WTC11 (cell line): ENCODE measurements around the gene NINJ2. TPM values are rescaled to one million over a fixed set of nuclear protein-coding genes. Genes with fewer than 3 reads are reported as not detected.
A peak's percentile ranks its signal among the peaks of the same experiment; 100 is the strongest.

Source experiments
- ATAC-seq: fragments of 200-7000 bp; cut with Tn5 transposase; 2 replicates; pipeline ENCODE4 v1.10.0; 2021; ENCODE audit warnings: mild to moderate bottlenecking, moderate library complexity
- CTCF ChIA-PET: fragments of 300-600 bp; sonication (Branson Sonifier 250); formaldehyde crosslinking; loops from one replicate; lab custom pipeline; 2021; ENCODE audit warnings: antibody characterized with exemption; lab: Charles Lee
- POLR2A ChIA-PET: fragments of 350-600 bp; sonication (Branson Sonifier 250); formaldehyde crosslinking; loops from one replicate; lab custom pipeline; 2021; ENCODE audit warnings: antibody characterized with exemption; lab: Charles Lee
- DNase-seq: peaks from one replicate; pipeline ENCODE4 v3.0.0; 2021; ENCODE audit warnings: low spot score
- H3K27ac Mint-ChIP-seq: 2 replicates; pipeline ENCODE4 v1.8.0; 2021; ENCODE audit warnings: mixed read lengths
- H3K27me3 Mint-ChIP-seq: 2 replicates; pipeline ENCODE4 v1.8.0; 2021; ENCODE audit warnings: low read depth, mild to moderate bottlenecking, moderate library complexity, mixed read lengths
- H3K36me3 Mint-ChIP-seq: 2 replicates; pipeline ENCODE4 v1.8.0; 2021; ENCODE audit warnings: mixed read lengths
- H3K4me1 Mint-ChIP-seq: 2 replicates; pipeline ENCODE4 v1.8.0; 2022; ENCODE audit warnings: mixed read lengths
- H3K4me3 Mint-ChIP-seq: 2 replicates; pipeline ENCODE4 v1.8.0; 2021; ENCODE audit warnings: mild to moderate bottlenecking, moderate library complexity, mixed read lengths
- H3K9me3 Mint-ChIP-seq: 2 replicates; pipeline ENCODE4 v1.8.0; 2021; ENCODE audit warnings: mixed read lengths
- ELF4 ChIP-seq: sonication (generic); formaldehyde crosslinking; IDR thresholded peaks from 2 replicates; pipeline ENCODE4 v1.8.1; 2022; ENCODE audit warnings: low read depth, mild to moderate bottlenecking, moderate library complexity, missing genetic modification reagents
- ETV6 ChIP-seq: sonication (generic); formaldehyde crosslinking; IDR thresholded peaks from 2 replicates; pipeline ENCODE4 v1.8.1; 2022; ENCODE audit warnings: mild to moderate bottlenecking, missing genetic modification reagents
- IRF2 ChIP-seq: sonication (generic); formaldehyde crosslinking; IDR thresholded peaks from 2 replicates; pipeline ENCODE4 v1.8.0; 2022; ENCODE audit warnings: low read depth, missing genetic modification reagents, borderline replicate concordance
- NFATC4 ChIP-seq: fragments of 250-450 bp; sonication (Bioruptor Pico); IDR thresholded peaks from 2 replicates; pipeline ENCODE4 v1.9.0; 2021; ENCODE audit warnings: mild to moderate bottlenecking
- SMAD4 ChIP-seq: sonication (generic); formaldehyde crosslinking; IDR thresholded peaks from 2 replicates; pipeline ENCODE4 v1.8.0; 2022; ENCODE audit warnings: mild to moderate bottlenecking, missing genetic modification reagents
- SOX15 ChIP-seq: fragments of 250-450 bp; sonication (Bioruptor Pico); IDR thresholded peaks from 2 replicates; pipeline ENCODE4 v1.9.0; 2021; ENCODE audit warnings: mild to moderate bottlenecking
- ZBTB21 ChIP-seq: sonication (generic); formaldehyde crosslinking; IDR thresholded peaks from 2 replicates; pipeline ENCODE4 v1.8.1; 2023; ENCODE audit warnings: mild to moderate bottlenecking, missing genetic modification reagents, borderline replicate concordance
- ZNF219 ChIP-seq: sonication (generic); formaldehyde crosslinking; IDR thresholded peaks from 2 replicates; pipeline ENCODE4 v1.8.0; 2023; ENCODE audit warnings: missing genetic modification reagents, mild to moderate bottlenecking, borderline replicate concordance
- total RNA-seq: library from RNA; stranded (reverse); gene quantifications from 3 replicates; pipeline ENCODE4 v1.2.3, GENCODE V29; 2021
- TF ChIP-seq, protein P1 (sequence below): sonication (generic); formaldehyde crosslinking; IDR thresholded peaks from 2 replicates; pipeline ENCODE4 v1.8.1; 2023; ENCODE audit warnings: mild to moderate bottlenecking, missing genetic modification reagents, borderline replicate concordance
- TF ChIP-seq, protein P2 (sequence below): sonication (generic); formaldehyde crosslinking; IDR thresholded peaks from 2 replicates; pipeline ENCODE4 v1.8.0; 2022; ENCODE audit warnings: mild to moderate bottlenecking, missing genetic modification reagents
- TF ChIP-seq, protein P3 (sequence below): sonication (generic); formaldehyde crosslinking; IDR thresholded peaks from 2 replicates; pipeline ENCODE4 v1.8.1; 2022; ENCODE audit warnings: missing genetic modification reagents, borderline replicate concordance
- TF ChIP-seq, protein P4 (sequence below): sonication (generic); formaldehyde crosslinking; IDR thresholded peaks from 2 replicates; pipeline ENCODE4 v1.8.0; 2023; ENCODE audit warnings: mild to moderate bottlenecking, missing genetic modification reagents
- TF ChIP-seq, protein P5 (sequence below): sonication (generic); formaldehyde crosslinking; IDR thresholded peaks from 2 replicates; pipeline ENCODE4 v1.8.1; 2022; ENCODE audit warnings: mild to moderate bottlenecking, missing genetic modification reagents, moderate library complexity, borderline replicate concordance
- TF ChIP-seq, protein P6 (sequence below): fragments of 200-600 bp; IDR thresholded peaks from 2 replicates; pipeline ENCODE4 v1.8.0; 2022; ENCODE audit warnings: antibody characterized with exemption
- TF ChIP-seq, protein P7 (sequence below): sonication (generic); formaldehyde crosslinking; IDR thresholded peaks from 2 replicates; pipeline ENCODE4 v1.8.0; 2022; ENCODE audit warnings: mild to moderate bottlenecking, missing genetic modification reagents
- TF ChIP-seq, protein P8 (sequence below): sonication (generic); formaldehyde crosslinking; IDR thresholded peaks from 2 replicates; pipeline ENCODE4 v1.8.1; 2023; ENCODE audit warnings: mild to moderate bottlenecking, missing genetic modification reagents

The NINJ2 gene
- total RNA-seq, 1 experiment from 2014 or later, result 0.42 TPM

DNA sequence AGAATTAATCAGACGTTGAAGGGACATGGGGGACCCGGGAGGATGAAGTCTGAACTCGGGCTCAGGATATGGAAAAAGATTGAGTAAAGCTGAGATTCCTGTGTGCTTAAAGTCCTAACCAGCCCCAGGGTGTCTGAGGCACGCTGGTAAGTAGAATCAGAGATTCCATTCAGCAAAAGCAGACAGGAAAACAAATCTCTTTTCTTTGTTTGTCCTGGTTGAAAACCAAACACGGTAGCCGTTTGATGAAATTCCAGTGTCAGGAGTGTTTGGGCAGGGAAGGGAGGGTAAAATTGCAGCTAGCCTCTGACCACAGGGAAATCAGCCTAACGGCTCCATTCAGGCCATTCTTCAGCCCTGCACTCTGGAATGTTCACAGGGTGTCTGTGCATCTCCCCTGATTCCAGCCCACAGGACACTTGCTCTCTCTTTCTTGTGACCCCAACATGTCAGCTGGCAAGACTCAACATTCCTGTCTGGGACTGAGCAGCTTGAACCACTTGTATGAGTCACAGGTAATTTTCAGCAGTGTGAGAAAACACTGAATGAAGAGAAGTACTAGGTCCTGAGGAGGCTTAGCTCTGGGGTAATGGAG lies 31.0 kb downstream of the NINJ2 start:
- peak overlapping the region; percentile 66 for H3K27ac Mint-ChIP-seq

DNA sequence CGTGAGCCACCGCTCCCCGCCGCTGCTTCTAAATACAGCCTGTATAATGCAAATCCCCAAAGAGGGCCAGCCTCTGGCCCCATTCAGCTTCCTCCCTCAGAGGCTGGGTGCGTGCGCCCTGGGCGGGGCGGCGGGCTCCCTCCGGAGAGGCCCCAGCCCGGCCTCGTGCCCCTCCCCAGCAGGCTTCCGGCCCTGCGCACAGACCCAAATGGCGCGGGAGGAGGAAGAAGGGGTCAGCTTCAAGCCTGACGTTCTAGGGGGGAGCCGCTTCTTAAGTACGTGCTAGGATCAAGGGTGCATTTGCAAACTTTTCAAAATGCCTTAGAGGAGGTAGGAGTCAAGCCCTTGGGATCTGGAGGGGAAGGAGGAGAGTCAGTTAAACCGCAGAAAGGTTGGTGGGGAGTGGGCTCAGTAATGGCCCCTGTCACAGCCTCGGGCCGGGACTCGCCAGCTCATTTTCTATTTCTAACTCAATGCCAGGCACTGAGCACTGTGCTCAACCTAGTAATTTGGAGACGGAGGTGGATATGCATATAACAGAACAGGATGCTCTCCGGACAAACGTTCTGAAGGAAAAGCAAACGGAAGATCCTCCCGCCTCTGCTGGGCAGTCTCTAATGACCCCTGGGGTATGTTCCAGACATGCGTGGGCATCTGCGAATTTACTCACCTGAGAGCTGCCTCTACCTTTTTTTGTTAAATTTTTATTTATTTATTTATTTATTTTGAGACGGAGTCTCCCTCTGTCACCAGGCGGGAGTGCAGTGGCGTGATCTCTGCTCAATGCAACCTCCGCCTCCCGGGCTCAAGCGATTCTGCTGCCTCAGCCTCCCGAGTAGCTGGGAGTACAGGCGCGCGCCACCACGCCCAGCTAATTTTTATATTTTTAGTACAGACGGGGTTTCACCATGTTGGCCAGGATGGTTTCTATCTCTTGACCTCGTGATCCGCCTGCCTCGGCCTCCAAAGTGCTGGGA lies 32.3 kb downstream of the NINJ2 start:
- Mint-ChIP-seq H3K4me3 (peak overlapping the region; percentile 58), H3K9me3 (no peaks in the 10 kb centered on the region), H3K4me1 (peaks cover 45% of the 10 kb centered on the region), H3K36me3 (no peaks in the 10 kb centered on the region), H3K27me3 (no peaks in the 10 kb centered on the region), H3K27ac (peak overlapping the region; percentile 96)
- peak; percentile 61 for DNase-seq
- POLR2A ChIA-PET, result interaction anchor here (0.6 kb wide), 1 partner anchor 177 kb away, joined by 6 read pairs; no protein-coding TSS in a partner anchor
- ATAC-seq, result peak; percentile 82
- CTCF ChIA-PET, result interaction anchor here (0.8 to 3.3 kb wide), 5 partner anchors 8 to 121 kb away, joined by 4 to 21 read pairs (median 6); partner anchors contain the start of gene WNK1
- TF ChIP-seq, protein P1, sequence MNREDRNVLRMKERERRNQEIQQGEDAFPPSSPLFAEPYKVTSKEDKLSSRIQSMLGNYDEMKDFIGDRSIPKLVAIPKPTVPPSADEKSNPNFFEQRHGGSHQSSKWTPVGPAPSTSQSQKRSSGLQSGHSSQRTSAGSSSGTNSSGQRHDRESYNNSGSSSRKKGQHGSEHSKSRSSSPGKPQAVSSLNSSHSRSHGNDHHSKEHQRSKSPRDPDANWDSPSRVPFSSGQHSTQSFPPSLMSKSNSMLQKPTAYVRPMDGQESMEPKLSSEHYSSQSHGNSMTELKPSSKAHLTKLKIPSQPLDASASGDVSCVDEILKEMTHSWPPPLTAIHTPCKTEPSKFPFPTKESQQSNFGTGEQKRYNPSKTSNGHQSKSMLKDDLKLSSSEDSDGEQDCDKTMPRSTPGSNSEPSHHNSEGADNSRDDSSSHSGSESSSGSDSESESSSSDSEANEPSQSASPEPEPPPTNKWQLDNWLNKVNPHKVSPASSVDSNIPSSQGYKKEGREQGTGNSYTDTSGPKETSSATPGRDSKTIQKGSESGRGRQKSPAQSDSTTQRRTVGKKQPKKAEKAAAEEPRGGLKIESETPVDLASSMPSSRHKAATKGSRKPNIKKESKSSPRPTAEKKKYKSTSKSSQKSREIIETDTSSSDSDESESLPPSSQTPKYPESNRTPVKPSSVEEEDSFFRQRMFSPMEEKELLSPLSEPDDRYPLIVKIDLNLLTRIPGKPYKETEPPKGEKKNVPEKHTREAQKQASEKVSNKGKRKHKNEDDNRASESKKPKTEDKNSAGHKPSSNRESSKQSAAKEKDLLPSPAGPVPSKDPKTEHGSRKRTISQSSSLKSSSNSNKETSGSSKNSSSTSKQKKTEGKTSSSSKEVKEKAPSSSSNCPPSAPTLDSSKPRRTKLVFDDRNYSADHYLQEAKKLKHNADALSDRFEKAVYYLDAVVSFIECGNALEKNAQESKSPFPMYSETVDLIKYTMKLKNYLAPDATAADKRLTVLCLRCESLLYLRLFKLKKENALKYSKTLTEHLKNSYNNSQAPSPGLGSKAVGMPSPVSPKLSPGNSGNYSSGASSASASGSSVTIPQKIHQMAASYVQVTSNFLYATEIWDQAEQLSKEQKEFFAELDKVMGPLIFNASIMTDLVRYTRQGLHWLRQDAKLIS (CRISPR knock-in tag), result no peak
- TF ChIP-seq ELF4 (CRISPR knock-in tag) (no peak), IRF2 (CRISPR knock-in tag) (no peak)
- TF ChIP-seq, protein P2, sequence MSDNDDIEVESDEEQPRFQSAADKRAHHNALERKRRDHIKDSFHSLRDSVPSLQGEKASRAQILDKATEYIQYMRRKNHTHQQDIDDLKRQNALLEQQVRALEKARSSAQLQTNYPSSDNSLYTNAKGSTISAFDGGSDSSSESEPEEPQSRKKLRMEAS (CRISPR knock-in tag), result peak; percentile 57; the same call in 1 of the 2 replicates
- TF ChIP-seq, protein P3, sequence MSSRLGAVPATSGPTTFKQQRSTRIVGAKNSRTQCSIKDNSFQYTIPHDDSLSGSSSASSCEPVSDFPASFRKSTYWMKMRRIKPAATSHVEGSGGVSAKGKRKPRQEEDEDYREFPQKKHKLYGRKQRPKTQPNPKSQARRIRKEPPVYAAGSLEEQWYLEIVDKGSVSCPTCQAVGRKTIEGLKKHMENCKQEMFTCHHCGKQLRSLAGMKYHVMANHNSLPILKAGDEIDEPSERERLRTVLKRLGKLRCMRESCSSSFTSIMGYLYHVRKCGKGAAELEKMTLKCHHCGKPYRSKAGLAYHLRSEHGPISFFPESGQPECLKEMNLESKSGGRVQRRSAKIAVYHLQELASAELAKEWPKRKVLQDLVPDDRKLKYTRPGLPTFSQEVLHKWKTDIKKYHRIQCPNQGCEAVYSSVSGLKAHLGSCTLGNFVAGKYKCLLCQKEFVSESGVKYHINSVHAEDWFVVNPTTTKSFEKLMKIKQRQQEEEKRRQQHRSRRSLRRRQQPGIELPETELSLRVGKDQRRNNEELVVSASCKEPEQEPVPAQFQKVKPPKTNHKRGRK, result no peak
- TF ChIP-seq, protein P4, sequence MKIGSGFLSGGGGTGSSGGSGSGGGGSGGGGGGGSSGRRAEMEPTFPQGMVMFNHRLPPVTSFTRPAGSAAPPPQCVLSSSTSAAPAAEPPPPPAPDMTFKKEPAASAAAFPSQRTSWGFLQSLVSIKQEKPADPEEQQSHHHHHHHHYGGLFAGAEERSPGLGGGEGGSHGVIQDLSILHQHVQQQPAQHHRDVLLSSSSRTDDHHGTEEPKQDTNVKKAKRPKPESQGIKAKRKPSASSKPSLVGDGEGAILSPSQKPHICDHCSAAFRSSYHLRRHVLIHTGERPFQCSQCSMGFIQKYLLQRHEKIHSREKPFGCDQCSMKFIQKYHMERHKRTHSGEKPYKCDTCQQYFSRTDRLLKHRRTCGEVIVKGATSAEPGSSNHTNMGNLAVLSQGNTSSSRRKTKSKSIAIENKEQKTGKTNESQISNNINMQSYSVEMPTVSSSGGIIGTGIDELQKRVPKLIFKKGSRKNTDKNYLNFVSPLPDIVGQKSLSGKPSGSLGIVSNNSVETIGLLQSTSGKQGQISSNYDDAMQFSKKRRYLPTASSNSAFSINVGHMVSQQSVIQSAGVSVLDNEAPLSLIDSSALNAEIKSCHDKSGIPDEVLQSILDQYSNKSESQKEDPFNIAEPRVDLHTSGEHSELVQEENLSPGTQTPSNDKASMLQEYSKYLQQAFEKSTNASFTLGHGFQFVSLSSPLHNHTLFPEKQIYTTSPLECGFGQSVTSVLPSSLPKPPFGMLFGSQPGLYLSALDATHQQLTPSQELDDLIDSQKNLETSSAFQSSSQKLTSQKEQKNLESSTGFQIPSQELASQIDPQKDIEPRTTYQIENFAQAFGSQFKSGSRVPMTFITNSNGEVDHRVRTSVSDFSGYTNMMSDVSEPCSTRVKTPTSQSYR, result no peak
- TF ChIP-seq, protein P5, sequence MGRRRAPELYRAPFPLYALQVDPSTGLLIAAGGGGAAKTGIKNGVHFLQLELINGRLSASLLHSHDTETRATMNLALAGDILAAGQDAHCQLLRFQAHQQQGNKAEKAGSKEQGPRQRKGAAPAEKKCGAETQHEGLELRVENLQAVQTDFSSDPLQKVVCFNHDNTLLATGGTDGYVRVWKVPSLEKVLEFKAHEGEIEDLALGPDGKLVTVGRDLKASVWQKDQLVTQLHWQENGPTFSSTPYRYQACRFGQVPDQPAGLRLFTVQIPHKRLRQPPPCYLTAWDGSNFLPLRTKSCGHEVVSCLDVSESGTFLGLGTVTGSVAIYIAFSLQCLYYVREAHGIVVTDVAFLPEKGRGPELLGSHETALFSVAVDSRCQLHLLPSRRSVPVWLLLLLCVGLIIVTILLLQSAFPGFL (CRISPR knock-in tag), result no peak

More for the DNA sequence above, 31.0 kb downstream of the NINJ2 start:
- Mint-ChIP-seq H3K36me3 (no peaks in the 10 kb centered on the region), H3K27me3 (no peaks in the 10 kb centered on the region), H3K9me3 (no peaks in the 10 kb centered on the region), H3K4me3 (peak overlapping the region; percentile 1), H3K4me1 (peaks cover 45% of the 10 kb centered on the region)
- peak; percentile 16 for DNase-seq
- ChIA-PET POLR2A (interaction anchor here (0.5 kb wide), 1 partner anchor 48 kb away, joined by 3 read pairs; no protein-coding TSS in a partner anchor), CTCF (interaction anchor here (1.0 to 3.3 kb wide), 5 partner anchors 9 to 119 kb away, joined by 4 to 21 read pairs (median 5); partner anchors contain the start of gene WNK1)
- no peak for TF ChIP-seq SMAD4
- TF ChIP-seq, protein P6, sequence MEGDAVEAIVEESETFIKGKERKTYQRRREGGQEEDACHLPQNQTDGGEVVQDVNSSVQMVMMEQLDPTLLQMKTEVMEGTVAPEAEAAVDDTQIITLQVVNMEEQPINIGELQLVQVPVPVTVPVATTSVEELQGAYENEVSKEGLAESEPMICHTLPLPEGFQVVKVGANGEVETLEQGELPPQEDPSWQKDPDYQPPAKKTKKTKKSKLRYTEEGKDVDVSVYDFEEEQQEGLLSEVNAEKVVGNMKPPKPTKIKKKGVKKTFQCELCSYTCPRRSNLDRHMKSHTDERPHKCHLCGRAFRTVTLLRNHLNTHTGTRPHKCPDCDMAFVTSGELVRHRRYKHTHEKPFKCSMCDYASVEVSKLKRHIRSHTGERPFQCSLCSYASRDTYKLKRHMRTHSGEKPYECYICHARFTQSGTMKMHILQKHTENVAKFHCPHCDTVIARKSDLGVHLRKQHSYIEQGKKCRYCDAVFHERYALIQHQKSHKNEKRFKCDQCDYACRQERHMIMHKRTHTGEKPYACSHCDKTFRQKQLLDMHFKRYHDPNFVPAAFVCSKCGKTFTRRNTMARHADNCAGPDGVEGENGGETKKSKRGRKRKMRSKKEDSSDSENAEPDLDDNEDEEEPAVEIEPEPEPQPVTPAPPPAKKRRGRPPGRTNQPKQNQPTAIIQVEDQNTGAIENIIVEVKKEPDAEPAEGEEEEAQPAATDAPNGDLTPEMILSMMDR, result no peak
- no peak for TF ChIP-seq ZNF219 (CRISPR knock-in tag)
- TF ChIP-seq ETV6, result no peak
- TF ChIP-seq, protein P7, sequence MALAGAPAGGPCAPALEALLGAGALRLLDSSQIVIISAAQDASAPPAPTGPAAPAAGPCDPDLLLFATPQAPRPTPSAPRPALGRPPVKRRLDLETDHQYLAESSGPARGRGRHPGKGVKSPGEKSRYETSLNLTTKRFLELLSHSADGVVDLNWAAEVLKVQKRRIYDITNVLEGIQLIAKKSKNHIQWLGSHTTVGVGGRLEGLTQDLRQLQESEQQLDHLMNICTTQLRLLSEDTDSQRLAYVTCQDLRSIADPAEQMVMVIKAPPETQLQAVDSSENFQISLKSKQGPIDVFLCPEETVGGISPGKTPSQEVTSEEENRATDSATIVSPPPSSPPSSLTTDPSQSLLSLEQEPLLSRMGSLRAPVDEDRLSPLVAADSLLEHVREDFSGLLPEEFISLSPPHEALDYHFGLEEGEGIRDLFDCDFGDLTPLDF (CRISPR knock-in tag), result no peak
- TF ChIP-seq SOX15 (CRISPR knock-in tag), result no peak
- no peak for TF ChIP-seq NFATC4 (CRISPR knock-in tag)
- TF ChIP-seq, protein P8, sequence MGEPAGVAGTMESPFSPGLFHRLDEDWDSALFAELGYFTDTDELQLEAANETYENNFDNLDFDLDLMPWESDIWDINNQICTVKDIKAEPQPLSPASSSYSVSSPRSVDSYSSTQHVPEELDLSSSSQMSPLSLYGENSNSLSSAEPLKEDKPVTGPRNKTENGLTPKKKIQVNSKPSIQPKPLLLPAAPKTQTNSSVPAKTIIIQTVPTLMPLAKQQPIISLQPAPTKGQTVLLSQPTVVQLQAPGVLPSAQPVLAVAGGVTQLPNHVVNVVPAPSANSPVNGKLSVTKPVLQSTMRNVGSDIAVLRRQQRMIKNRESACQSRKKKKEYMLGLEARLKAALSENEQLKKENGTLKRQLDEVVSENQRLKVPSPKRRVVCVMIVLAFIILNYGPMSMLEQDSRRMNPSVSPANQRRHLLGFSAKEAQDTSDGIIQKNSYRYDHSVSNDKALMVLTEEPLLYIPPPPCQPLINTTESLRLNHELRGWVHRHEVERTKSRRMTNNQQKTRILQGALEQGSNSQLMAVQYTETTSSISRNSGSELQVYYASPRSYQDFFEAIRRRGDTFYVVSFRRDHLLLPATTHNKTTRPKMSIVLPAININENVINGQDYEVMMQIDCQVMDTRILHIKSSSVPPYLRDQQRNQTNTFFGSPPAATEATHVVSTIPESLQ (CRISPR knock-in tag), result no peak
- no peak for TF ChIP-seq ZBTB21 (CRISPR knock-in tag)
- peak; percentile 66 for ATAC-seq
